AG09319 (cell line): ENCODE measurements around the gene NBAS.
"Not testable (repeated sequence)": the region's sequence is repeated elsewhere in the genome, so short reads cannot be mapped to it uniquely, and the experiment has no call there.

Experiments used
- DNase-seq: peaks from one replicate; pipeline ENCODE4 v3.0.0-alpha.2; 2010; ENCODE audit warnings: low read depth; ENCODE audit errors: extremely low read depth
- CTCF ChIP-seq: IDR thresholded peaks from 2 replicates; pipeline ENCODE4 v1.5.1; 2011; ENCODE audit warnings: low read depth, mild to moderate bottlenecking, inconsistent platforms, low read length, moderate library complexity

NBAS gene

GRCh38 chr2:15533860-15534480, 27.2 kb downstream of the NBAS start:
- no peak for DNase-seq
- no peak for TF ChIP-seq CTCF

GRCh38 chr2:15532996-15533395, 28.1 kb downstream of the NBAS start:
- DNase-seq: no peak
- no peak for TF ChIP-seq CTCF

GRCh38 chr2:15531095-15531854, 29.9 kb downstream of the NBAS start:
- no peak for DNase-seq
- no peak for TF ChIP-seq CTCF

DNA sequence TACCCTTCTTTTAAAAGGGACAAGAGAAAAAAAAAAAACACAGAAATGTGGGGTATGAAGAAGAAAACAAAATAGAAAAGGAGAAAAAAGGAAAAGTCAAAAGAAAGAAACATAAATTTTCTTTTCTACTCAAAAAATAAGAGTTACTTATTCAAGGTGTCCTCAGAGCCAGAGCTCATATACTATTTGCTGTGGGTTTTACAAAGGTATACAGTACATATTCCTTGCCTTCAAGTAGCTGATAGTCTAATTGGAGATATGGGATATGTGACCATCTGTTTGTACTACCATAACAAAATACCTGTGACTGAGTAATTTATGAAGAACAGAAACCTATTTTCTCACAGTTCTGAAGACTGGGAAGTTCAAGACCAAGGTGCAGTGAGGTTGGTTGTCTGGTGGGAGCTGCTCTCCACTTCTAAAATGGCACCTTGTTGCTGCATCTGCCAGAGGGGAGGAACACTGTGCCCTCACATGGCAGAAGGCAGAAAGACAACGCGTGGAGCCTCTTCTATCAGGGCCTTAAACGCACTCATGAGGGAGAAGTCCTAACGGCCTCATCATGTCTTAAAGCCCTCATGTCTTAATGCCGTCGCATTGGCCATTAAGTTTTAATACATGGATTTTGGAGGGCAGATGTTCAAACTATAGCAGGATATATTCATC, 33.9 kb downstream of the NBAS start:
- DNase-seq: no peak
- no peak for TF ChIP-seq CTCF

DNA sequence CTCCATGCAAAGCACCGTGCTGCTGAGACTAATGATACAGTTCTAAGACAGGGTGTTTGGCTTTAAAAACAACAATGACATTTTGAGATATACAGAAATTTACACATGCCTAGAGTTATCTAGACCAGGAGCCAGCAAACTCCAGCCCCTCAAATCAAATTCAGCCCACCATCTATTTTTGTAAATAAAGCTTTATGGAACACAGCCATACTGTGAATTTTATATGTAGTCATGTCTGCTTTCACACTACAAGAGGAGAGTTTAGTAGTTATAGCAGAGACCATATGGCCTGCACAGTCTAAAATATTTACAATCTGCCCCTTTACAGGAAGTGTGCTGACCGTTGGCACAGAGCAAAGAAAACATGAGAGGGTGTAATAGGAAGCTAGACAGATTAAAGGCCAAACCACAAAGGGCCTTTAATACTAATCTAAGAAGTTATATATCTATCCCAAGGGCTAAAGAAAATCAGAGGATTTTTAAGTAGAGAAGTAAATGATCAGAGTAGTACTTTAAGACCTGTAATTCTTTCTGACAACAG, 39.4 kb downstream of the NBAS start:
- DNase-seq: no peak
- TF ChIP-seq CTCF: no peak

GRCh38 chr2:15520346-15520745, 40.8 kb downstream of the NBAS start:
- TF ChIP-seq CTCF: no peak
- no peak for DNase-seq

DNA sequence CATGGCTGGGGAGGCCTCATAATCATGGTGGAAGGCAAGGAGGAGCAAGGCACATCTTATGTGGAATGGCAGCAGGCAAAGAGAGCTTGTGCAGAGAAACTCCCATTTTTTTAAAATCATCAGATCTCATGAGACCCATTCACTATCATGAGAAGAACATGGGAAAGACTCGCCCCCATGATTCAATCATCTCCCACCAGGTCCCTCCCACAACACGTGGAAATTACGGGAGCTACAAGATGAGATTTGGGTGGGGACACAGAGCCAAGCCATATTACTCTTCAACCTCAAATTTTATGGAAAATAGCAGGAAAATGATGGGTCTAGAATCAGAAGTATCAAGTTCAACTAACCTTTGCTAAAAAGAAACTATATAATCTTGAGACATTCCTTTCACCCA, 42.4 kb downstream of the NBAS start:
- not testable (repeated sequence) for DNase-seq
